Dendritic cell treated with granulocyte-macrophage colony-stimulating factor and Interleukin-4, amounts not matched to agents 40 ng/mL and 50 ng/mL, for 4 days (primary cell): ENCODE measurements around the gene PBXIP1.
A peak's percentile ranks its signal among the peaks of the same experiment; 100 is the strongest.
"Not testable (repeated sequence)": the region's sequence is repeated elsewhere in the genome, so short reads cannot be mapped to it uniquely, and the experiment has no call there.

Experiments
- H3K27ac Mint-ChIP-seq: one replicate; pipeline ENCODE4 v1.8.0; 2022; ENCODE audit warnings: mild to moderate bottlenecking, mixed read lengths
- H3K27me3 Mint-ChIP-seq: one replicate; pipeline ENCODE4 v1.8.0; 2022; ENCODE audit warnings: mild to moderate bottlenecking, mixed read lengths
- H3K36me3 Mint-ChIP-seq: one replicate; pipeline ENCODE4 v1.8.0; 2022; ENCODE audit warnings: low read depth, mixed read lengths
- H3K4me1 Mint-ChIP-seq: one replicate; pipeline ENCODE4 v1.8.0; 2022; ENCODE audit warnings: low read depth, mixed read lengths
- H3K4me3 Mint-ChIP-seq: one replicate; pipeline ENCODE4 v1.8.0; 2022; ENCODE audit warnings: mild to moderate bottlenecking, moderate library complexity, mixed read lengths
- H3K9me3 Mint-ChIP-seq: one replicate; pipeline ENCODE4 v1.8.0; 2022; ENCODE audit warnings: mixed read lengths
- intact Hi-C: fragments of 100-400 bp; cut with micrococcal nuclease; formaldehyde crosslinking; loops from one replicate; pipeline ENCODE4 v1.15.0; 2022

PBXIP1 gene

DNA sequence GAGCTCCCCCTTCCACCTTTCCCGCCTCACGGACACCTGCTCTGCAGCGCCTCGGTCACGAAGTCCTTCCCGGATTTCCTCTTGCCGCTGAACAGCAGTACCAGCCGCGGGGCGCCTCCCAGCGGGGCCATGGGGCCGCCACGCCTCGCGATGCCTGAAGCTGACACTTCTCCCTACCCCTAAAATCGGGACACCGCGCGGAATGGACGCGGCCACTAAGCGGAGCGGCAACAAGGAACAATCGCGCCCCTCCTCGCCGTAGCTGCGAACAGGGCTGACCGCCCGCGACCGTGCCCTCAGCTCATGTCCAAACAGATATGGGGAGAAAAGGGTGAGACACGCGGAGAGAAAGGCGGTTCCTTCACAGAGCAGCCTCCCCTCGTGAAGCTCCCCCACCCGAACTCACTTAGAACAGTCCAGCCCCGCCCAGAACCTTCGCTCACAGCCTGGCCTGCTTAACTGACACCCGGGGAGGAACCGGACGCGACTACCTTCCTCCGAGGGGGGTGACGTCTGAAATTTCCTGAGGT, 19.3 kb downstream of the PBXIP1 start, which contains the start of gene PMVK:
PMVK (minus strand) TSS at position 165 of the 530 bp plus-strand sequence; CDS start at position 131, 34 bp downstream.
- Mint-ChIP-seq H3K27me3 (no peaks in the 10 kb centered on the region), H3K27ac (peak within 1 kb of the TSS; percentile 88), H3K4me1 (peaks cover 54% of the 10 kb centered on the region), H3K9me3 (no peaks in the 10 kb centered on the region), H3K4me3 (peak within 1 kb of the TSS; percentile 79), H3K36me3 (peaks cover 18% of the 10 kb centered on the region)
- intact Hi-C loops: loop anchor here (1.0 to 2.0 kb wide), 3 partner anchors 38 to 378 kb away; partner anchors contain the start of genes ADAM15, CKS1B and UBE2Q1

DNA sequence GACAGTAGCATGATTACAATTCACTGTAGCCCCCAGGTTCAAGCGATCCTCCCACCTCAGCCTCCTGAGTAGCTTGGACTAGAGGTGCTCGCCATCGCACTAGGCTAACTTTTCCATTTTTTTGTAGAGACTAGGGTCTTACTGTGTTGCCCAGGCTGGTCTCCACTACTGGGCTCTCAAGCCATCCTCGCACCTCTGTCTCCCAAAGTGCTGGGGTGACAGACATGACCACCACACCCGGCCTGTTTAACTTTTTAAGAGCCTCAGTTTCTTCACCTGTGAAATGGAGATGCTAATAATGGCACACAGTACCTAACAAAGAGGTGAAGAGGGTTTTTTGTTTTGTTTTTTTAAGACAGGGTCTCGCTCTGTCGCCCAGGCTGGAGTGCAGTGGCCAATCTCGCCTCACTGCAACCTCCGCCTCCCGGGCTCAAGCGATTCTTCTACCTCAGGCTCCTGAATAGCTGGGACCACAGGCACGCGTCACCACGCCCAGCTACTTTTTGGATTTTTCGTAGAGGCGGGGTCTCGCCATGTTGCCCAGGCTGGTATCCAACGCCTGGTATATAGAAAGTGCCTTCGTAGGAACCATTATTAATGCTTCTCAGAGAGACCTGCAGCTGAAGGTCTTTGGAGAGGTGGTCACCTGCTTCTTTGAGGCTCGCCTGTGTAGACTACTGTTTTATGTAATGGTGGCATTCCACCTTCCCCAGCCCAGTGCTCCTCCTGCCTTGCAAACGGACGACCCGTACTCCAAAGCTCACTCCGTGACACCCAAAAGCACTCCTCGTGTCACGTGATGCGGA, 19.9 kb downstream of the PBXIP1 start:
- H3K27me3 Mint-ChIP-seq: no peaks in the 10 kb centered on the region
- H3K9me3 Mint-ChIP-seq: no peaks in the 10 kb centered on the region
- peak overlapping the region; percentile 88 for H3K27ac Mint-ChIP-seq
- peaks cover 23% of the 10 kb centered on the region for H3K36me3 Mint-ChIP-seq
- peak overlapping the region; percentile 79 for H3K4me3 Mint-ChIP-seq
- H3K4me1 Mint-ChIP-seq: peaks cover 54% of the 10 kb centered on the region
- intact Hi-C loops: loop anchor here (2.0 kb wide), 2 partner anchors 115 to 377 kb away; partner anchors contain the start of genes ADAM15 and UBE2Q1

DNA sequence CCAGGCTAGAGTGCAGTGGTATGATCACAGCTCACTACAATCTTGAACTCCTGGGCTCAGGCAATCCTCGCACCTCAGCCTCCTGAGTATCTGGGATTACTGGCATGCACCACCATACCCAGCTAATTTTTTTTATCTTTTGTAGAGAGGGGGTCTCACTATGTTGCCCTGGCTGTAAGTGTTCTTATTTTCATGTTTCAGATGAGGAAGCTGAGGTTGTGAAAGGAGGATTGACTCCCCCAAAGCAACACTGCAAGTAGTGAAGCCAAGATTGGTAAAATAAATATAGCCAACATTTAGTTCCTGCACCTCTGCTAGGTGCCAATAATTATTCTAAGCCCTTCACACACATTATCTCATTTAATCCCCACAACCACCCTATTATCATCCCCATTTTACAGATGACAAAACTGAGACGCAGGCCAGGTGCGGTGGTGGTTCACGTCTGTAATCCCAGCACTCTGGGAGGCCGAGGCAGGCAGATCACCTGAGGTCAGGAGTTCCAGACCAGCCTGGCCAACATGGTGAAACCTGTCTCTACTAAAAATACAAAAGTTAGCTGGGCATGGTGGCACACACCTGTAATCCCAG, 21.4 kb downstream of the PBXIP1 start:
- intact Hi-C loops: no loop called here
- Mint-ChIP-seq H3K27me3 (no peaks in the 10 kb centered on the region), H3K9me3 (no peaks in the 10 kb centered on the region), H3K4me1 (peaks cover 44% of the 10 kb centered on the region), H3K36me3 (peaks cover 33% of the 10 kb centered on the region), H3K27ac (no peak overlapping the region), H3K4me3 (no peak overlapping the region)

DNA sequence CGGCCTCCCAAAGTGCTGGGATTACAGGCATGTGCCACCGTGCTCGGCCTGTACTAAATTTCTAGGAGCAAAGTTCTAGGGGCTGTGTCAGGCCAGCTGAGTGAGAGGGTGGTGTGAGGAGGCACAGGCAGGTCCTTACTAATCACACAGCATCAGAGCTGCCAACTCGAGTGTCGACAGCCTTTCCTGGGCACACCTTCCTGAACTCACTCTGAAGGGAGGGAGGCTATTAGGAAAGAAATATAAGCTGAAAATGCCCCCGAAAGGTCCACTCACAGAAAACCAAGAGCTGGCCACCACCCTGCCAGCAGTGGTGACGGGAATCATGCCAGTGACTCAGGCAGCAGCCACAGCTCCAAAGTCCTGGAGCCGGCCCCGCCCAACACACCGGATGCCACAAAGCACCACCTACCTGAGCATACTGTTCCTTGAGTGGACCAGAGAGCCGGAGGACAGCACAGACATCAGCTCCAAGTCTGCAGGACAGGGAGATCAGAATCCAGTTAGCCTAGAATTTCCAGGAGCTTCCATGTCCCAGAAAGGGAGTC, 23.9 kb downstream of the PBXIP1 start:
- no peaks in the 10 kb centered on the region for H3K9me3 Mint-ChIP-seq
- peaks cover 54% of the 10 kb centered on the region for H3K36me3 Mint-ChIP-seq
- H3K27me3 Mint-ChIP-seq: no peaks in the 10 kb centered on the region
- H3K4me3 Mint-ChIP-seq: no peak overlapping the region
- peaks cover 33% of the 10 kb centered on the region for H3K4me1 Mint-ChIP-seq
- intact Hi-C loops: no loop called here
- no peak overlapping the region for H3K27ac Mint-ChIP-seq

DNA sequence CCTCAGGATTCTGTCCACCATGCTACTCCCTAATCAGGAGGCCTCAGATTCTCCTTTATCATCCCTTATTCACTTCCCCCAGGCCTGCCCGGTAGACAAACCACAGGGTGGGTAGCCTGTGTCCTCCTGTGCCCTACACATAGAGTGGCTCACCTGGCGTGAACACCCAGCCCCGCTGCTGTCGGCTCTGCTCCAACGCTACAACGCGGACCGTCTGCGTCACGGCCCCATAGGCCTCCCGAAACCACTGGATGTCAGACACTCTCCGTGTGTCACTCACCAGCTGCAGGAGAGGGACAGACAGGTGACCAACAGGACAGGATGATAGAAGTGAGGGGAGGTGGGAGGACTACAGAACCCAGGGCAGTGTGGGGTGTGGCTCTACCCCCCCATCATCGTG, 29.7 kb downstream of the PBXIP1 start:
- intact Hi-C loops: no loop called here
- H3K27me3 Mint-ChIP-seq: no peaks in the 10 kb centered on the region
- no peak overlapping the region for H3K4me3 Mint-ChIP-seq
- H3K4me1 Mint-ChIP-seq: peaks cover 19% of the 10 kb centered on the region
- H3K36me3 Mint-ChIP-seq: peaks cover 91% of the 10 kb centered on the region
- H3K27ac Mint-ChIP-seq: no peak overlapping the region
- no peaks in the 10 kb centered on the region for H3K9me3 Mint-ChIP-seq

DNA sequence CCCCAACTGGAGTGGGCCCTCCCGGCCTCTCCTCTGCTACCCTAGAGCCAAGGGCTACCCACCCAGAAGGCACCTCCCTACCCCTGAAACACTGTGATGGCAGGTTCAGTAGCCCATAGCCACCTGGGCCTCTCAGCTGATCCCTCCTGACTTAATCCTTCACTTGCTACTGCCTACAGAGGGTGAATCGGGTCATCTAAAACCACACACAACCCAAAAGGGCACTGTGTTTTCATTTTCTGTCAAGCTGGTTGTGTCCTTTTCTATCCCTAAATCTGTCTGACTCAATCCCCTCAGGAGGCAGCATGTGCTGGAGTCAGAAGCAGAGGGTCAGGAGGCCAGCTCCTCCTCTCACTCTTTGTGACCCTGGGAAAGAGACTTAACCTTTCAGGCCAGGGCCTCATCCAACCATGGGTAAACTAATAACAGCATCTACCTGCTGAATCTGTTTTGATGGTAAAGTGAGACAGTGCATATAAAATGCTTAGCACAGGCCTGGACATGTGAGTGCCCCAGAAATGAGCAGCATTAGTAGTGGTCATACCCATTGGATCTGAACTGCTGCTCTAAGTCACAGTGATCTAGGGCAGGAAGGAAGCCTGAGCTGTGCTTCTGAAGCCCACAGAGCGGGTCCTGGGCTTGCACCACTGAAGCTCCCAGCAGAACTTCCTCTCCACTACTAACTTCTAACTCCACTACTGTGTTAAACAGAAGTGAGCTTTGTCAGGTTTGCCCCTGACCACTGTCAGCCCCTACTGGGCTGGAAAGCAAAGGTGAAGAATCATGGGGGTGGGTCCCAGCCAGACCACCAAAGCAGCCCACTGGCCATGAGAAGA, 30.3 kb downstream of the PBXIP1 start:
- Mint-ChIP-seq H3K27me3 (no peaks in the 10 kb centered on the region), H3K4me3 (no peak overlapping the region), H3K27ac (no peak overlapping the region), H3K4me1 (peaks cover 15% of the 10 kb centered on the region), H3K36me3 (peaks cover 92% of the 10 kb centered on the region), H3K9me3 (no peaks in the 10 kb centered on the region)
- intact Hi-C loops: no loop called here

DNA sequence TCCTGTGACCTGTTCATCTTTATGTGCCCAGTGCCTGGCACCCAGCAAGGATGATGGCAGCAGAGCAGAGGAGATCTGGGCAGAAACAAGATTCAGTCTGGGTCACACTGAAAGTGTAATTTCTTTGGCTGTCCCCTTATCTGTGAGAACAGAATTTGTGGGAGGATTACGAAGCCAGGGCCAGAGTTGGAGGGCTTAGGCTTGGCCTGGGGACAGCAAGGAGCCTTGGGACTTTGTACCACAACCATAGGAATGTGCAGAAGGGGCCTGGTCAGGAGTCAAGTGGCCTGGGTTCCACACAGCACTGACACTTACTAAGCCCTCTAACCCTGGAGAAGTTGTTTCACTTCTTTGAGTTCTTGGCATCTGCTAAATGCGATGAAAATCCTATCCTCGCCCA, 32.2 kb downstream of the PBXIP1 start:
- H3K4me1 Mint-ChIP-seq: peaks cover 15% of the 10 kb centered on the region
- H3K27ac Mint-ChIP-seq: no peak overlapping the region
- H3K9me3 Mint-ChIP-seq: no peaks in the 10 kb centered on the region
- peaks cover 84% of the 10 kb centered on the region for H3K36me3 Mint-ChIP-seq
- no peaks in the 10 kb centered on the region for H3K27me3 Mint-ChIP-seq
- intact Hi-C loops: no loop called here
- no peak overlapping the region for H3K4me3 Mint-ChIP-seq

DNA sequence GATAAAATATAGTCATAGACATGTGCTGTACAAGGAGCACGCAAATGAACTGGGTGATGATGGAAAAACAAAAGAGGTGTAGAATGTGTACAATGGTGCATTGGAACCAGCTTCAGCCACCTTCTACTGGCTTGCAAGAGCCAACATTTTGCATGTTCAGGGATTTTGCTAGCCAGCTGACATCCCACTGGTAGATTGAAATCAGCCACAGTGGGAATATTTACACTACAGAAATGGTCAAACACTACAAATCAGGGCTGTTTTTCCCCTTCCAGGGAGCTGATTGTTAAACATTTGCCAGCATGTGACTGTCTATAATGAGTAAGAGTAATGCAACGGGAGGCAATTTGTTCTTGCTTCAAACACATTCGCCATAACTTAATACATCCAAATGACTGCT, 42.6 kb downstream of the PBXIP1 start:
- no peak overlapping the region for H3K4me3 Mint-ChIP-seq
- peaks cover 20% of the 10 kb centered on the region for H3K36me3 Mint-ChIP-seq
- intact Hi-C loops: no loop called here
- no peak overlapping the region for H3K27ac Mint-ChIP-seq
- no peaks in the 10 kb centered on the region for H3K4me1 Mint-ChIP-seq
- H3K27me3 Mint-ChIP-seq: no peaks in the 10 kb centered on the region
- peaks cover 17% of the 10 kb centered on the region for H3K9me3 Mint-ChIP-seq

DNA sequence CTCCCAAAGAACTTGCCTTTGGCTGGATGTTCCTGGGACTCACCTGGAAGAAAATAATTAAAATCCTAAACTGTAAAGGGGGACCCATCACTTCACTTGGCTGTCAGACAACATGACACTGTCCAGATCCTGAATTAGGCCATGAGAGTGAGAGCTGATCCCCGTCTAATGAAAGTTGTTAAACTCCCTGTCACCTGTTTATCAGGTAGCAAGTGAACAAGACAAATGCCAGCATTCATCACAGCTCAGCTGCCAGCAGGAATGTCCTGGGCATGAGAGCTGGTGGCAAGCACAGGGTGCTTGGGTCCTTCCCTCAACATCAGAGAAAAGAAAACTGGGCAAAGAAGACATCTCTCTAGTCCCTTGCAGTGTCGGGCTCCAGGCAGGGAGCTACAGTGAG, 43.1 kb downstream of the PBXIP1 start:
- no peak overlapping the region for H3K4me3 Mint-ChIP-seq
- H3K27ac Mint-ChIP-seq: no peak overlapping the region
- no peaks in the 10 kb centered on the region for H3K27me3 Mint-ChIP-seq
- H3K36me3 Mint-ChIP-seq: peaks cover 16% of the 10 kb centered on the region
- intact Hi-C loops: no loop called here
- no peaks in the 10 kb centered on the region for H3K4me1 Mint-ChIP-seq
- peaks cover 20% of the 10 kb centered on the region for H3K9me3 Mint-ChIP-seq

DNA sequence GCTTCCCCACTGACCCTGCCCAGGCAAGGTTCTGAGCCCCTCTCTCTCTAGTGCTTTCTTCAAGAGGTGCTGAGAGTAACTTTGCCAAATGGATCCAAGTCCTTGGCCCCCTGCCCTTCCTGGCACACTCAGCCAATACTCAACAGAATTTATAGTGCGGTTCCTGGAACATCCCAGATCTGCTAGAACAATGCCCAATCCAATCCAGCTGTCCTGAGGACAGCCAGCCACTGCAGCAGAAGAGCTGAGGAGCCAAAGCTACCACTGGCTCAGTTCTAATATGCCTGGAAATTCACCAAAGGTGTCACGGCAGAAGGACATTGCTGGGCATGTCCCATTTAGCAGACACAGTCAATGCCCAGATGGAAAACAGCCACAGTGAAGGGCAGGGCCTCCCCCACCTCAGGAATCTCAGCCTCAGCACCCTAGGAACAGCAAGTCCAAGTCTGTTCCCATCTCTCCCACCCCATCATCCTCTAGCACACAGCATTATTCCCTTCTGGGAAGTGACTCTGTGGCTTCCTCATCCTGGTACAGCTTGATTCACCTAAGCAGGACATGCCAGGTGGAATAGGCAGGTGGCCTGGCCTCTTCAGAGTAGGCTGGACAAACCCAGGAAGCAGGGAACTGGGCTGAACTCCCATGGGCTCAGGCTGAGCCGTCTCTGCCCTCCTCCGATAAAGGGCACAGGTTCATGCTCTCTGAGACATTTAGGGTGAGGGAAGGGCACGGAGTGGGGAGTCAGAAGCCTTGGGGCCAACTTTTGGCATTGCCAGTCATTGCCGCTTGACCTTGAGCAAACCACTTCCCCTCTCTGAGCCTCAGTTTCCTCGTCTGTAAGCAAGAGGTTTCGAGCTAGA, 44.0 kb downstream of the PBXIP1 start:
- H3K4me1 Mint-ChIP-seq: no peaks in the 10 kb centered on the region
- intact Hi-C loops: no loop called here
- H3K36me3 Mint-ChIP-seq: peaks cover 8% of the 10 kb centered on the region
- H3K27ac Mint-ChIP-seq: no peak overlapping the region
- peaks cover 19% of the 10 kb centered on the region for H3K9me3 Mint-ChIP-seq
- H3K27me3 Mint-ChIP-seq: no peaks in the 10 kb centered on the region
- no peak overlapping the region for H3K4me3 Mint-ChIP-seq

DNA sequence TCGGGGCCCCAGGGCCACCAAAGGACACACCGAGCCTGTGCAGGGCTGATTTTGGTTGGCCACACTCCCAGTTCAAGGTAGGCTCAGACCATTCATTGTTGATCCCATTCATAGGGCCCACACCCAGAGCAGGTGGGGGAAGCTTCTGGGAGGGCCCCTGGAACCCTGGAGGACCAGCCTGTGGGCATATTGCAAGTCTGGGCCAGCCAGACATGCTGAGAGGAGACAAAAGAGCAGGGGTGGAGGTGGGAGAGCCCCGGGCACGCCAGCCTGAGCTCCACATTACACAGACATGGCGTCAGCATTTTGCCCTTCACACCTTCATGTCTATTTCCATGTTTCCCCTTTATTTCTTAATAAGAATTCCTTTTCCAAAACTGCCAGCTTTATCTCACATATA, 45.0 kb downstream of the PBXIP1 start:
- Mint-ChIP-seq H3K4me3 (no peak overlapping the region), H3K27ac (no peak overlapping the region), H3K4me1 (no peaks in the 10 kb centered on the region), H3K27me3 (no peaks in the 10 kb centered on the region), H3K9me3 (peaks cover 11% of the 10 kb centered on the region), H3K36me3 (no peaks in the 10 kb centered on the region)
- intact Hi-C loops: no loop called here

DNA sequence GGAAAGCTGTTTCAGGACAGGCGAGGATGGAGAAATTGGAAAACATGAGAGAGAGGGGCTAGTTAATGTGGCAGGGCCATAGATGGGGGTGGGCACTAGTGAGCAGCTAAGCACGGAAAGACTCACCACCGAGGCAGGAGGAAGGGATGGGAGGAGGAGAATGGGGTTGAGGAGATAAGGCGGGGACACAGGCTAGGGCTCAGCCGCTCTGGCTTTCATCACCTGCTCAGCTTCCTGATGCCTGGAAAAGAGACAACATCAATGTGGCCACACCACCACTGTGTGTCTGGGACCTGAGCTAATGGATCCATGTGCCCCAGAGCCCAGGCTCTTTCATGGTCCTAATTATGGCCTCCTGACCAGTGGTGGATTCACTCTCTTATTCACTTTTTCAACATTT, 47.0 kb downstream of the PBXIP1 start:
- no peaks in the 10 kb centered on the region for H3K4me1 Mint-ChIP-seq
- H3K9me3 Mint-ChIP-seq: peaks cover 11% of the 10 kb centered on the region
- H3K27ac Mint-ChIP-seq: no peak overlapping the region
- no peaks in the 10 kb centered on the region for H3K27me3 Mint-ChIP-seq
- H3K4me3 Mint-ChIP-seq: no peak overlapping the region
- intact Hi-C loops: no loop called here
- no peaks in the 10 kb centered on the region for H3K36me3 Mint-ChIP-seq

DNA sequence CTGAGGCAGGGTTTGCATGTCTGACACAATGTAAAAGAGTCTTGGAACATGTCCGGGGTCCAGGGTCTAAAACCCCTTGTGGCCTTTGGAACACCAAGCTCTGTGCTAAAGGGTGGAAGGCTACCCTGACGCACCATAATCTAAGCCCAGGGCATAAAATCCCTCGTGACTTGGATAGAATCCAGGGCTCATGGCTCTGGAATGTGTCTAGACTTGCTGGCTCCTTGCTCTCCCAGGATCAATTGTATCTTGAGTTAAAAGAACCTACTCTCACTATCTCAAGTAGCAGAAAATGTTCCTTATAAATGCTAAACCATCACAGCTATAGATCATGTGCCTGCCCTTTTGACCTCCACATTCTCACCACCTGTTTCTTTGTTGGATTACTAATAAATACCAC, 47.8 kb downstream of the PBXIP1 start:
- H3K27me3 Mint-ChIP-seq, H3K4me3 Mint-ChIP-seq, H3K36me3 Mint-ChIP-seq, intact Hi-C loops, H3K4me1 Mint-ChIP-seq, H3K27ac Mint-ChIP-seq: not testable (repeated sequence)
- peaks cover 11% of the 10 kb centered on the region for H3K9me3 Mint-ChIP-seq
